HCT116 (cell line): ENCODE measurements around the gene SPRYD4. TPM values are rescaled to one million over a fixed set of nuclear protein-coding genes. Genes with fewer than 3 reads are reported as not detected.

Experiments
- ATAC-seq: fragments of 200-7000 bp; cut with Tn5 transposase; 2 replicates; pipeline ENCODE4 v1.9.1; 2020; ENCODE audit warnings: mild to moderate bottlenecking, moderate library complexity
- BruUV-seq: library from RNA; stranded (reverse); fragments of 400-500 nt; replicated peaks from 2 replicates; lab custom pipeline; 2021; lab: Mats Ljungman, UMichigan
- CTCF ChIA-PET: fragments of 300-600 bp; sonication (Branson Sonifier 250); formaldehyde crosslinking; loops from one replicate; lab custom pipeline; 2021; ENCODE audit warnings: antibody characterized with exemption; lab: Charles Lee
- POLR2A ChIA-PET: fragments of 300-600, 350-600 bp; sonication (Branson Sonifier 250); formaldehyde crosslinking; loops from one replicate; lab custom pipeline; 2021; ENCODE audit warnings: antibody characterized with exemption; lab: Charles Lee
- RAD21 ChIA-PET, 2 experiments: fragments of 300-600 bp; sonication (Branson Sonifier 250); formaldehyde crosslinking; loops; one replicate each; lab custom pipeline; 2023; ENCODE audit warnings: low total read pairs in 2 of 2; ENCODE audit not compliant: uncharacterized antibody in 2 of 2, unreplicated experiment in 2 of 2, low non-redundant PET in 1 of 2; lab: Charles Lee
- DNase-seq: peaks from one replicate; pipeline ENCODE4 v3.0.0-alpha.2; 2010; ENCODE audit warnings: low read depth, low spot score
- H2AFZ ChIP-seq: fragments of 200-600 bp; shearing (Covaris generic), sonication (generic); 2 replicates; pipeline ENCODE4 v1.6.1; 2017; ENCODE audit warnings: low read depth, mixed run types, mixed read lengths, antibody characterized with exemption, low read length; ENCODE audit not compliant: poor library complexity, severe bottlenecking
- H3K27ac ChIP-seq: 2 replicates; pipeline ENCODE4 v1.5.1; 2012; ENCODE audit warnings: low read depth, low read length
- H3K27me3 ChIP-seq: fragments of 200-600 bp; sonication (generic); 2 replicates; pipeline ENCODE4 v1.6.1; 2016; ENCODE audit warnings: mixed run types, low read length, mixed read lengths; ENCODE audit not compliant: insufficient read depth
- H3K36me3 ChIP-seq, 2 experiments: fragments of 200-500 bp in 1 of 2; fragments of 200-600 bp in 1 of 2; sonication (Bioruptor generic) in 1 of 2; sonication (generic) in 1 of 2; 2 replicates each; pipeline versions ENCODE4 v1.5.1 to v1.6.1; 2014 to 2016; ENCODE audit warnings: low read length in 2 of 2, inconsistent platforms in 1 of 2, mixed read lengths in 1 of 2, mixed run types in 1 of 2; ENCODE audit not compliant: insufficient read depth in 2 of 2, control insufficient read depth in 1 of 2
- H3K4me1 ChIP-seq, 2 experiments: fragments of 200-600 bp in 1 of 2; sonication (generic) in 1 of 2; 2 replicates each; pipeline versions ENCODE4 v1.5.1 to v1.6.1; 2012 to 2017; ENCODE audit warnings: low read length in 2 of 2, inconsistent platforms in 1 of 2, mild to moderate bottlenecking in 1 of 2, mixed read lengths in 1 of 2, mixed run types in 1 of 2, moderate library complexity in 1 of 2; ENCODE audit not compliant: insufficient read depth in 2 of 2, control insufficient read depth in 1 of 2
- H3K4me2 ChIP-seq: fragments of 200-600 bp; sonication (generic); 2 replicates; pipeline ENCODE4 v1.6.1; 2017; ENCODE audit warnings: mixed run types, low read length, mixed read lengths
- H3K4me3 ChIP-seq, 2 experiments: fragments of 200-600 bp in 1 of 2; sonication (generic) in 1 of 2; replicated peaks in 1 of 2; 2 replicates each; pipeline ENCODE4 v1.5.1; 2011 to 2016; ENCODE audit warnings: low read length in 2 of 2, control low read depth in 1 of 2, low read depth in 1 of 2, mild to moderate bottlenecking in 1 of 2, mixed read lengths in 1 of 2, mixed run types in 1 of 2
- H3K79me2 ChIP-seq: fragments of 200-600 bp; sonication (generic); 2 replicates; pipeline ENCODE4 v1.6.1; 2017; ENCODE audit warnings: mild to moderate bottlenecking, mixed run types, low read length, moderate library complexity, mixed read lengths; ENCODE audit not compliant: insufficient read depth
- H3K9ac ChIP-seq: fragments of 200-600 bp; sonication (generic); 2 replicates; pipeline ENCODE4 v1.6.1; 2016; ENCODE audit warnings: low read length, mixed read lengths
- H3K9me2 ChIP-seq: fragments of 200-600 bp; sonication (generic), shearing (Covaris generic); 2 replicates; pipeline ENCODE4 v1.6.1; 2017; ENCODE audit warnings: mixed run types, mild to moderate bottlenecking, moderate library complexity; ENCODE audit not compliant: insufficient read depth
- H3K9me3 ChIP-seq, 2 experiments: fragments of 200-500 bp in 1 of 2; fragments of 200-600 bp in 1 of 2; sonication (Bioruptor generic) in 1 of 2; sonication (generic) in 1 of 2; 2 replicates each; pipeline ENCODE4 v1.6.1; 2014 to 2017; ENCODE audit warnings: low read length in 2 of 2, mixed read lengths in 2 of 2, inconsistent platforms in 1 of 2, low read depth in 1 of 2, mild to moderate bottlenecking in 1 of 2, mixed run types in 1 of 2, moderate library complexity in 1 of 2; ENCODE audit not compliant: control insufficient read depth in 1 of 2, insufficient read depth in 1 of 2
- H4K20me1 ChIP-seq: fragments of 200-600 bp; sonication (generic), shearing (Covaris generic); 2 replicates; pipeline ENCODE4 v1.6.1; 2017; ENCODE audit warnings: mixed run types, mild to moderate bottlenecking, moderate library complexity; ENCODE audit not compliant: insufficient read depth
- ATF3 ChIP-seq: IDR thresholded peaks from 2 replicates; pipeline ENCODE4 v1.6.1; 2012
- CBX3 ChIP-seq: IDR thresholded peaks from 2 replicates; pipeline ENCODE4 v1.6.1; 2012; ENCODE audit warnings: low read depth
- CEBPB ChIP-seq: IDR thresholded peaks from 2 replicates; pipeline ENCODE4 v1.6.1; 2012; ENCODE audit warnings: low read depth
- CTCF ChIP-seq, 3 experiments: fragments of 200-600 bp in 1 of 3; sonication (generic) in 1 of 3; IDR thresholded peaks in 2 of 3; conservative IDR thresholded peaks in 1 of 3; 2 replicates each; pipeline ENCODE4 v1.5.1; 2012 to 2017; ENCODE audit warnings: low read depth in 2 of 3, low read length in 2 of 3, antibody characterized with exemption in 1 of 3, borderline replicate concordance in 1 of 3, control low read depth in 1 of 3, mild to moderate bottlenecking in 1 of 3, mixed read lengths in 1 of 3, mixed run types in 1 of 3, moderate library complexity in 1 of 3; ENCODE audit not compliant: insufficient read depth in 1 of 3
- EGR1 ChIP-seq: IDR thresholded peaks from 2 replicates; pipeline ENCODE4 v1.6.1; 2012; ENCODE audit warnings: low read depth
- ELF1 ChIP-seq: IDR thresholded peaks from 2 replicates; pipeline ENCODE4 v1.6.1; 2012; ENCODE audit warnings: low read depth, borderline replicate concordance
- EZH2phosphoT487 ChIP-seq: fragments of 200-600 bp; IDR thresholded peaks from 2 replicates; pipeline ENCODE4 v1.6.1; 2018; ENCODE audit warnings: antibody characterized with exemption, borderline replicate concordance
- FOSL1 ChIP-seq: IDR thresholded peaks from 2 replicates; pipeline ENCODE4 v1.6.1; 2012; ENCODE audit warnings: low read depth
- MAX ChIP-seq: IDR thresholded peaks from 2 replicates; pipeline ENCODE4 v1.6.1; 2012
- POLR2AphosphoS5 ChIP-seq: IDR thresholded peaks from 2 replicates; pipeline ENCODE4 v1.6.1; 2011; ENCODE audit warnings: mild to moderate bottlenecking, low read depth, low read length, moderate library complexity
- REST ChIP-seq: IDR thresholded peaks from 2 replicates; pipeline ENCODE4 v1.6.1; 2012; ENCODE audit warnings: low read depth
- SP1 ChIP-seq: IDR thresholded peaks from 2 replicates; pipeline ENCODE4 v1.6.1; 2012; ENCODE audit warnings: low read depth
- SRF ChIP-seq: IDR thresholded peaks from 2 replicates; pipeline ENCODE4 v1.6.1; 2012; ENCODE audit warnings: low read depth
- YY1 ChIP-seq: IDR thresholded peaks from 2 replicates; pipeline ENCODE4 v1.6.1; 2011; ENCODE audit warnings: low read length, low read depth, moderate library complexity, mild to moderate bottlenecking; ENCODE audit not compliant: insufficient replicate concordance; ENCODE audit errors: extremely low read depth
- ZBTB33 ChIP-seq: IDR thresholded peaks from 2 replicates; pipeline ENCODE4 v1.6.1; 2011; ENCODE audit warnings: mild to moderate bottlenecking, low read length, moderate library complexity; ENCODE audit not compliant: insufficient replicate concordance; ENCODE audit errors: extremely low read depth
- ZNF274 ChIP-seq: fragments of 200-500 bp; sonication (Bioruptor generic); IDR thresholded peaks from 2 replicates; pipeline ENCODE4 v1.6.1; 2014; ENCODE audit warnings: mild to moderate bottlenecking, low read depth, low read length, inconsistent platforms
- intact Hi-C: fragments of 100-400 bp; cut with micrococcal nuclease; formaldehyde crosslinking; loops from 2 replicates; pipeline ENCODE4 v1.10.0; 2022
- total RNA-seq: library from RNA; stranded (reverse); gene quantifications from one replicate; pipeline ENCODE4 v1.2.1, GENCODE V29; 2021; ENCODE audit not compliant: unreplicated experiment

SPRYD4 gene
- total RNA-seq, 1 experiment from 2014 or later = 2.5 TPM

GRCh38 chr12:56479625-56480024 is 11.2 kb downstream of the SPRYD4 start:
- H3K9me3 ChIP-seq = no peaks in the 10 kb centered on the region
- no peak overlapping the region for H3K4me2 ChIP-seq
- TF ChIP-seq MAX (no peak), EZH2phosphoT487 (no peak), EGR1 (no peak), ZBTB33 (no peak), CEBPB (no peak), CTCF (IDR thresholded peaks at IDR 0.05 in 2 of 3, conservative IDR thresholded peaks at IDR 0.05 in 1 of 3; ENCODE audit: borderline replicate concordance in 1 of 3, insufficient read depth in 1 of 3, low read depth in 2 of 3, low read length in 2 of 3) (no peak), SP1 (no peak), ELF1 (no peak), CBX3 (no peak), ATF3 (no peak), YY1 (no peak), SRF (no peak), REST (no peak), FOSL1 (no peak), ZNF274 (no peak), POLR2AphosphoS5 (no peak)
- TF ChIP-seq, all 23 proteins: peak for 0
- ATAC-seq (no peak), DNase-seq (no peak)
- Histone ChIP-seq H3K36me3 (no peaks in the 10 kb centered on the region), H2AFZ (no peak overlapping the region), H3K79me2 (no peaks in the 10 kb centered on the region), H3K27me3 (no peaks in the 10 kb centered on the region), H3K9ac (no peak overlapping the region), H3K4me1 (peaks cover 0 to 10% of the 10 kb centered on the region in 2 experiments; a peak in 1 of 4 replicates), H3K27ac (no peak overlapping the region), H3K9me2 (no peaks in the 10 kb centered on the region), H3K4me3 (no peak overlapping the region), H4K20me1 (no peaks in the 10 kb centered on the region)
- POLR2A ChIA-PET = no interaction called here
- intact Hi-C loops = no loop called here
- RAD21 ChIA-PET = no interaction called here
- BruUV-seq = no TSS peak
- CTCF ChIA-PET = no interaction called here
